ENCODE data around the gene KANK2. TPM values are rescaled to one million over a fixed set of nuclear protein-coding genes. Genes with fewer than 3 reads are reported as not detected.

The KANK2 gene
- total and polyA plus RNA-seq, 2 of the 13 experiments (the other 11 are each of a cell fraction or from before 2014, with no cell fraction given), result 5.7 to 12.9 TPM

GRCh38 chr19:11239377-11240000, 42.1 kb upstream of the KANK2 start, which contains the start of gene ANGPTL8 (continued):
- TF ChIP-seq ZBTB37 (CRISPR knock-in tag; IDR thresholded peaks at IDR 0.05), result peak; percentile 87
- TF ChIP-seq GMEB2 (CRISPR knock-in tag; IDR thresholded peaks at IDR 0.05; ENCODE audit: low read depth), result no peak
- TF ChIP-seq SKI (IDR thresholded peaks at IDR 0.05; ENCODE audit: partially characterized antibody), result peak; percentile 88
- TF ChIP-seq REPIN1 (CRISPR knock-in tag; IDR thresholded peaks at IDR 0.05; ENCODE audit: borderline replicate concordance, low read depth), result peak; percentile 84
- peak; percentile 89; the same call in 1 of the 2 replicates for TF ChIP-seq KDM5B (CRISPR knock-in tag; IDR thresholded peaks at IDR 0.05; ENCODE audit: borderline replicate concordance)
- peak; percentile 94 for TF ChIP-seq MYPOP (CRISPR knock-in tag; IDR thresholded peaks at IDR 0.05)
- TF ChIP-seq SKIL (CRISPR knock-in tag; IDR thresholded peaks at IDR 0.05; ENCODE audit: borderline replicate concordance), result peak; percentile 91
- TF ChIP-seq ZKSCAN1 (IDR thresholded peaks at IDR 0.05; ENCODE audit: low read length), result no peak
- TF ChIP-seq ZHX1 (CRISPR knock-in tag; IDR thresholded peaks at IDR 0.05; ENCODE audit: low read depth), result peak; percentile 95
- no peak; the same call in 1 of the 2 replicates for TF ChIP-seq MIER2 (CRISPR knock-in tag; IDR thresholded peaks at IDR 0.05)
- TF ChIP-seq HNF4G (IDR thresholded peaks at IDR 0.05; ENCODE audit: borderline replicate concordance, low read depth, low read length), result peak; percentile 79
- TF ChIP-seq HNF4G (CRISPR knock-in tag; IDR thresholded peaks at IDR 0.05; ENCODE audit: borderline replicate concordance, low read depth), result peak; percentile 65; the same call in 1 of the 2 replicates
- TF ChIP-seq BORCS8-MEF2B (CRISPR knock-in tag; IDR thresholded peaks at IDR 0.05), result peak; percentile 44; the same call in 1 of the 2 replicates
- TF ChIP-seq ZNF33A (CRISPR knock-in tag; IDR thresholded peaks at IDR 0.05; ENCODE audit: borderline replicate concordance), result no peak
- TF ChIP-seq ZNF891 (CRISPR knock-in tag; IDR thresholded peaks at IDR 0.05), result peak; percentile 94
- peak; percentile 15 for TF ChIP-seq IKZF4 (CRISPR knock-in tag; IDR thresholded peaks at IDR 0.05; ENCODE audit: borderline replicate concordance, low read depth, not compliant biosample characterization)
- TF ChIP-seq SETDB1 (CRISPR knock-in tag; IDR thresholded peaks at IDR 0.05; ENCODE audit: borderline replicate concordance), result no peak
- peak; percentile 74; the same call in 1 of the 2 replicates for TF ChIP-seq JUN (CRISPR knock-in tag; IDR thresholded peaks at IDR 0.05)
- TF ChIP-seq RFXAP (CRISPR knock-in tag; IDR thresholded peaks at IDR 0.05; ENCODE audit: borderline replicate concordance), result peak; percentile 93
- peak; percentile 74 for TF ChIP-seq ZNF780A (CRISPR knock-in tag; IDR thresholded peaks at IDR 0.05)

Data from HepG2 (cell line).